Uterus (tissue), 4 donors: Measurements from ENCODE around the gene BACH2. TPM values are rescaled to one million over a fixed set of nuclear protein-coding genes. Genes with fewer than 3 reads are reported as not detected.
A peak's percentile ranks its signal among the peaks of the same experiment; 100 is the strongest.

Experiments
- DNase-seq, 2 donors: peaks; one replicate each; pipeline ENCODE4 v3.0.0-alpha.2; 2019 to 2020
- H3K27ac ChIP-seq, 2 donors: fragments of 200-600 bp; sonication (generic); 1 replicate in 1 of 2; 2 replicates in 1 of 2; pipeline ENCODE4 v1.5.1; 2016 to 2018
- H3K27me3 ChIP-seq, 2 donors: fragments of 200-600 bp; sonication (generic); one replicate each; pipeline ENCODE4 v1.5.1; 2018 to 2019; ENCODE audit warnings: control low read depth in 1 of 2
- H3K36me3 ChIP-seq, 2 donors: fragments of 200-600 bp; sonication (generic); one replicate each; pipeline ENCODE4 v1.5.1; 2019; ENCODE audit warnings: control low read depth in 1 of 2
- H3K4me1 ChIP-seq, 2 donors: fragments of 200-600 bp; sonication (generic); one replicate each; pipeline ENCODE4 v1.5.1; 2018 to 2019; ENCODE audit warnings: control low read depth in 1 of 2
- H3K4me3 ChIP-seq, 2 donors: fragments of 200-600 bp; sonication (generic); 1 replicate in 1 of 2; 2 replicates in 1 of 2; pipeline ENCODE4 v1.5.1; 2018 to 2019; ENCODE audit warnings: mild to moderate bottlenecking in 1 of 2
- H3K9me3 ChIP-seq, 2 donors: fragments of 200-600 bp; sonication (generic); one replicate each; pipeline ENCODE4 v1.5.1; 2019; ENCODE audit warnings: control low read depth in 1 of 2
- CTCF ChIP-seq, 4 experiments: fragments of 200-600 bp in 2 of 4; fragments of 450-650 bp in 2 of 4; sonication (generic) in 2 of 4; IDR thresholded peaks; one replicate each; pipeline ENCODE4 v1.5.1; 2016 to 2019; ENCODE audit warnings: antibody characterized with exemption in 4 of 4, mild to moderate bottlenecking in 2 of 4, moderate library complexity in 1 of 4
- POLR2A ChIP-seq, 2 donors: fragments of 450-650 bp; IDR thresholded peaks; one replicate each; pipeline ENCODE4 v1.6.1; 2016; ENCODE audit warnings: antibody characterized with exemption in 2 of 2, mild to moderate bottlenecking in 1 of 2, moderate library complexity in 1 of 2
- intact Hi-C: fragments of 100-400 bp; cut with DNase I; formaldehyde crosslinking; loops from one replicate; pipeline ENCODE4 v1.15.1; 2023; ENCODE audit warnings: low total_unique reads
- total RNA-seq, 4 donors: library from RNA; depleted of rRNA in 3 of 4; stranded (reverse); fragments of >200 nt in 3 of 4; gene quantifications; one replicate each; pipeline versions ENCODE4 v1.1.0 to v1.2.4, GENCODE V29; 2014 to 2023
- donor health status: DM: yes; HTN: yes; CAD: no.

The BACH2 gene
- total RNA-seq, 4 donors from 2014 or later, result 1.3 to 15.0 (median 9.7) TPM

- H3K4me1 ChIP-seq, result no peaks in the 10 kb centered on the region
- H3K27me3 ChIP-seq, result no peaks in the 10 kb centered on the region
- no peak for TF ChIP-seq CTCF (IDR thresholded peaks at IDR 0.05)
- TF ChIP-seq POLR2A (IDR thresholded peaks at IDR 0.05), result no peak
- peak overlapping the region; percentile 29 to 38 for H3K27ac ChIP-seq
- DNase-seq, result no peak
- H3K4me3 ChIP-seq, result no peak overlapping the region
- intact Hi-C loops, result no loop called here
- no peaks in the 10 kb centered on the region for H3K36me3 ChIP-seq
- no peaks in the 10 kb centered on the region for H3K9me3 ChIP-seq
These were observed 39.8 kb downstream of the BACH2 start for GRCh38 chr6:90256698-90257485.

- no peaks in the 10 kb centered on the region for H3K36me3 ChIP-seq
- no peak for DNase-seq
- intact Hi-C loops, result no loop called here
These were observed 43.0 kb downstream of the BACH2 start for GRCh38 chr6:90253631-90254030.

GRCh38 chr6:90251295-90251992 lies 45.2 kb downstream of the BACH2 start:
- no peak for TF ChIP-seq POLR2A (IDR thresholded peaks at IDR 0.05)
- intact Hi-C loops, result no loop called here
- H3K27ac ChIP-seq, result peak overlapping the region in 1 of 2 donors; percentile 24

More at GRCh38 chr6:90253631-90254030, 43.0 kb downstream of the BACH2 start:
- H3K27me3 ChIP-seq, result no peaks in the 10 kb centered on the region
- no peaks in the 10 kb centered on the region for H3K4me1 ChIP-seq
- TF ChIP-seq POLR2A (IDR thresholded peaks at IDR 0.05) (no peak), CTCF (IDR thresholded peaks at IDR 0.05) (no peak)
- H3K9me3 ChIP-seq, result no peaks in the 10 kb centered on the region
- no peak overlapping the region for H3K4me3 ChIP-seq
- H3K27ac ChIP-seq, result no peak overlapping the region

GRCh38 chr6:90250405-90250804 lies 46.2 kb downstream of the BACH2 start:
- Histone ChIP-seq H3K4me1 (no peaks in the 10 kb centered on the region), H3K27ac (no peak overlapping the region), H3K36me3 (no peaks in the 10 kb centered on the region), H3K4me3 (no peak overlapping the region), H3K27me3 (no peaks in the 10 kb centered on the region), H3K9me3 (no peaks in the 10 kb centered on the region)
- no peak for TF ChIP-seq POLR2A (IDR thresholded peaks at IDR 0.05)
- TF ChIP-seq CTCF (IDR thresholded peaks at IDR 0.05), result no peak
- intact Hi-C loops, result no loop called here
- DNase-seq, result no peak

More at GRCh38 chr6:90251295-90251992, 45.2 kb downstream of the BACH2 start:
- Histone ChIP-seq H3K9me3 (no peaks in the 10 kb centered on the region), H3K36me3 (no peaks in the 10 kb centered on the region), H3K27me3 (no peaks in the 10 kb centered on the region), H3K4me1 (no peaks in the 10 kb centered on the region), H3K4me3 (no peak overlapping the region)
- DNase-seq, result no peak

GRCh38 chr6:90249458-90249857 lies 47.2 kb downstream of the BACH2 start:
- no peak overlapping the region for H3K27ac ChIP-seq
- no peak overlapping the region for H3K4me3 ChIP-seq
- no peak for DNase-seq
- intact Hi-C loops, result no loop called here
- no peaks in the 10 kb centered on the region for H3K27me3 ChIP-seq
- no peaks in the 10 kb centered on the region for H3K36me3 ChIP-seq
- H3K9me3 ChIP-seq, result no peaks in the 10 kb centered on the region
- no peaks in the 10 kb centered on the region for H3K4me1 ChIP-seq
- TF ChIP-seq POLR2A (IDR thresholded peaks at IDR 0.05) (no peak), CTCF (IDR thresholded peaks at IDR 0.05) (no peak)
